Endothelial cell of umbilical vein (primary cell): ENCODE measurements around the gene UQCC2. TPM values are rescaled to one million over a fixed set of nuclear protein-coding genes. Genes with fewer than 3 reads are reported as not detected.

Source experiments
- BruUV-seq: library from RNA; stranded (reverse); fragments of 400-500 nt; replicated peaks from 2 replicates; lab custom pipeline; 2021; lab: Mats Ljungman, UMichigan
- CTCF ChIA-PET: fragments of 300-600, 350-600 bp; sonication (Branson Sonifier 250); formaldehyde crosslinking; loops from one replicate; lab custom pipeline; 2021; ENCODE audit warnings: antibody characterized with exemption, inconsistent platforms; lab: Charles Lee
- POLR2A ChIA-PET: fragments of 300-600, 350-600 bp; sonication (Branson Sonifier 250); formaldehyde crosslinking; loops from one replicate; lab custom pipeline; 2021; ENCODE audit warnings: antibody characterized with exemption, inconsistent platforms; lab: Charles Lee
- DNase-seq: peaks from one replicate; pipeline ENCODE4 v3.0.0-alpha.2; 2011; ENCODE audit warnings: low read depth, low spot score
- FAIRE-seq: peaks from 2 replicates; lab custom pipeline; 2011; peaks lifted over from hg19 to GRCh38; lab: Jason Lieb, UNC
- H2AFZ ChIP-seq: 2 replicates; pipeline ENCODE4 v1.6.0; 2012; ENCODE audit warnings: low read depth, low read length, control low read depth, inconsistent platforms
- H3K27ac ChIP-seq: 2 replicates; pipeline ENCODE4 v1.5.1; 2011; ENCODE audit warnings: low read depth, mild to moderate bottlenecking, control low read depth, low read length, moderate library complexity; ENCODE audit not compliant: insufficient read depth
- H3K27me3 ChIP-seq, 2 experiments: 2 replicates each; pipeline versions ENCODE4 v1.6.0 to v1.6.1; 2011; ENCODE audit warnings: low read length in 2 of 2, mixed read lengths in 1 of 2; ENCODE audit not compliant: control insufficient read depth in 2 of 2, insufficient read depth in 2 of 2
- H3K36me3 ChIP-seq, 2 experiments: 2 replicates in 1 of 2; 3 replicates in 1 of 2; pipeline ENCODE4 v1.5.1; 2011; ENCODE audit warnings: low read length in 2 of 2, mild to moderate bottlenecking in 1 of 2, moderate library complexity in 1 of 2; ENCODE audit not compliant: control insufficient read depth in 2 of 2, insufficient read depth in 2 of 2; ENCODE audit errors: extremely low read depth in 1 of 2
- H3K4me1 ChIP-seq: 3 replicates; pipeline ENCODE4 v1.5.1; 2011; ENCODE audit warnings: mild to moderate bottlenecking, low read length; ENCODE audit not compliant: control insufficient read depth, insufficient read depth; ENCODE audit errors: extremely low read depth
- H3K4me2 ChIP-seq: 2 replicates; pipeline ENCODE4 v1.6.1; 2011; ENCODE audit warnings: low read length, control low read depth, mixed read lengths; ENCODE audit not compliant: insufficient read depth
- H3K4me3 ChIP-seq, 3 experiments: fragments of 200-600 bp in 1 of 3; sonication (generic), shearing (Covaris generic) in 1 of 3; replicated peaks in 1 of 3; 2 replicates each; pipeline ENCODE4 v1.5.1; 2011 to 2016; ENCODE audit warnings: control low read depth in 3 of 3, low read length in 3 of 3, mild to moderate bottlenecking in 2 of 3, inconsistent platforms in 1 of 3, low read depth in 1 of 3, moderate library complexity in 1 of 3; ENCODE audit not compliant: insufficient read depth in 1 of 3
- H3K79me2 ChIP-seq: 2 replicates; pipeline ENCODE4 v1.6.0; 2012; ENCODE audit warnings: low read length, inconsistent platforms; ENCODE audit not compliant: control insufficient read depth, insufficient read depth
- H3K9ac ChIP-seq: replicated peaks from 2 replicates; pipeline ENCODE3; 2011; ENCODE audit warnings: low read length, control low read depth; ENCODE audit not compliant: insufficient read depth; ENCODE audit errors: extremely low read depth
- H3K9me1 ChIP-seq: replicated peaks from 3 replicates; pipeline ENCODE4 v1.6.0; 2011; ENCODE audit warnings: mild to moderate bottlenecking, low read length; ENCODE audit not compliant: control insufficient read depth, insufficient read depth; ENCODE audit errors: extremely low read depth
- H3K9me3 ChIP-seq: replicated peaks from 2 replicates; pipeline ENCODE4 v1.5.1; 2012; ENCODE audit warnings: low read length, inconsistent platforms; ENCODE audit not compliant: control insufficient read depth, insufficient read depth
- H4K20me1 ChIP-seq: replicated peaks from 2 replicates; pipeline ENCODE3; 2011; ENCODE audit warnings: mild to moderate bottlenecking, low read length; ENCODE audit not compliant: control insufficient read depth, insufficient read depth; ENCODE audit errors: extremely low read depth
- EZH2 ChIP-seq: IDR thresholded peaks from 2 replicates; pipeline ENCODE4 v1.6.1; 2012; ENCODE audit warnings: borderline replicate concordance, low read depth, mild to moderate bottlenecking, moderate library complexity, low read length, inconsistent platforms; ENCODE audit not compliant: severe bottlenecking
- FOS ChIP-seq: IDR thresholded peaks from 2 replicates; pipeline ENCODE4 v1.6.1; 2011; ENCODE audit warnings: mild to moderate bottlenecking, low read length, moderate library complexity, borderline replicate concordance; ENCODE audit not compliant: insufficient read depth
- GATA2 ChIP-seq: IDR thresholded peaks from 2 replicates; pipeline ENCODE4 v1.7.0; 2011; ENCODE audit warnings: low read depth, mild to moderate bottlenecking, moderate library complexity, mixed read lengths, low read length; ENCODE audit not compliant: insufficient read length, insufficient read depth
- JUN ChIP-seq: IDR thresholded peaks from 2 replicates; pipeline ENCODE4 v1.6.1; 2011; ENCODE audit warnings: borderline replicate concordance, low read depth; ENCODE audit not compliant: insufficient read length, insufficient read depth
- MYC ChIP-seq: IDR thresholded peaks from one replicate; pipeline ENCODE4 v1.6.1; 2011; ENCODE audit warnings: mild to moderate bottlenecking, low read depth, low read length
- POLR2A ChIP-seq: IDR thresholded peaks from 2 replicates; pipeline ENCODE4 v1.6.1; 2012; ENCODE audit warnings: low read depth, mild to moderate bottlenecking, control low read depth, low read length
- POLR2AphosphoS5 ChIP-seq: IDR thresholded peaks from 2 replicates; pipeline ENCODE4 v1.6.1; 2012; ENCODE audit warnings: low read depth, mild to moderate bottlenecking, control low read depth, low read length, moderate library complexity; ENCODE audit not compliant: insufficient read depth
- dilution Hi-C: fragments of 300-500 bp; cut with MboI; formaldehyde crosslinking; loops from one replicate; pipeline ENCODE4 v1.15.0; 2019; ENCODE audit warnings: low sequenced_read_pairs; ENCODE audit not compliant: extremely low pct_ligation_motif_present
- intact Hi-C: fragments of 100-400 bp; cut with micrococcal nuclease; formaldehyde crosslinking; loops from one replicate; pipeline ENCODE4 v1.10.0; 2022
- polyA plus RNA-seq, 4 experiments: library from polyadenylated mRNA; depleted of rRNA in 3 of 4; stranded (reverse) in 3 of 4; unstranded in 1 of 4; fragments of >200 nt; gene quantifications; 2 replicates each; pipeline versions ENCODE4 v1.2.1 to v1.2.3, GENCODE V29; 2011 to 2012; ENCODE audit warnings: missing spikeins in 1 of 4
- total RNA-seq: library from RNA; stranded (reverse); gene quantifications from 2 replicates; pipeline ENCODE4 v1.2.3, GENCODE V29; 2021
- TF ChIP-seq, protein P1 (sequence below): IDR thresholded peaks from 2 replicates; pipeline ENCODE4 v1.6.1; 2011; ENCODE audit not compliant: insufficient read depth, insufficient read length
- TF ChIP-seq, protein P2 (sequence below), 2 donors: IDR thresholded peaks; 1 replicate in 1 of 2; 2 replicates in 1 of 2; pipeline ENCODE4 v1.5.1; 2011; ENCODE audit warnings: low read length in 2 of 2, mild to moderate bottlenecking in 2 of 2, moderate library complexity in 2 of 2, control low read depth in 1 of 2, inconsistent platforms in 1 of 2, low read depth in 1 of 2; ENCODE audit not compliant: insufficient read depth in 1 of 2; ENCODE audit errors: extremely low read depth in 1 of 2

UQCC2 gene
- total and polyA plus RNA-seq, 2 donors (not counting 3 experiments of a cell fraction or from before 2014, with no cell fraction given), result 46.3 to 95.3 TPM

DNA sequence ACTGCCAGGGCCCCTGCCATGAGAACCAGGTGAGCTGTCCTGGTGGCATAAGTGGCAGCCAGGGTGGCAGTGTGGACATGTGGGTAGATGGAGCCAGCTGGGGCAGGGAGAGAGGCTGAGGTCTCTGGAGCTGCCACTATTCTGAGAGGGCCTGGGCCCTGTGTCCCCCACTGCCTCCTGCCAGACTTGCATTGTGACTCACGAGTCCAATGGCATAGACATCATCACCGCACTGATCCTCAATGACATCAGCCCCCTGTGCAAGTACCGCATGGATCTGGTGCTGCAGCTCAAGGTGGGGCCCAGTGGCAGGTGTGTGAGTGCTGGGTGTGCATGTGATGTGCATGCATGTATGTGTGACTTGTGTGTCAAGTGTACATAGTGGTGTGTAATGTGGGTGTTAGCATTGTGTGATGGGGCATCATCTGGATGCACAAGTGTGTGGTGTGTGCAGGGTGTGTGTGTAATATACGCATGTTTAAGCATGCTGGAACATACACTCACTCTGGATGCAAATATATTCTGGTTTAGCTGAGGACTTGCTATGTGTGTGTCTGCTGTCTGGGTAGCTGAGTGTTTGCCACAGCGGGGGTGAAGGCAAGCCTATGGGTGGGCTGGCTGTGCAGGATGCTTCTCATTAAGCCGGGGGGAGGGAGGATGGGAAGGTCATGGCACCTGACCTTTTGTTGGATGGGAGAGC is 25.1 kb downstream of the UQCC2 start:
- ChIA-PET POLR2A (no interaction called here), CTCF (interaction anchor here (1.3 kb wide), 2 partner anchors 14 to 97 kb away, joined by 4 to 6 read pairs; no protein-coding TSS in a partner anchor)
- Histone ChIP-seq H3K4me1 (no peaks in the 10 kb centered on the region), H4K20me1 (no peaks in the 10 kb centered on the region), H2AFZ (no peak overlapping the region), H3K9me3 (no peaks in the 10 kb centered on the region), H3K4me2 (no peak overlapping the region), H3K9me1 (no peaks in the 10 kb centered on the region), H3K27me3 (no peaks in the 10 kb centered on the region), H3K36me3 (peaks cover 4 to 67% of the 10 kb centered on the region in 2 experiments), H3K9ac (no peak overlapping the region), H3K27ac (no peak overlapping the region), H3K4me3 (no peak overlapping the region), H3K79me2 (no peaks in the 10 kb centered on the region)
- intact Hi-C loops, result no loop called here
- no TSS peak for BruUV-seq
- dilution Hi-C loops, result no loop called here
- TF ChIP-seq GATA2, result no peak
- no peak for TF ChIP-seq FOS
- no peak for TF ChIP-seq MYC
- no peak for TF ChIP-seq EZH2
- TF ChIP-seq, protein P1, sequence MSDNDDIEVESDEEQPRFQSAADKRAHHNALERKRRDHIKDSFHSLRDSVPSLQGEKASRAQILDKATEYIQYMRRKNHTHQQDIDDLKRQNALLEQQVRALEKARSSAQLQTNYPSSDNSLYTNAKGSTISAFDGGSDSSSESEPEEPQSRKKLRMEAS, result no peak
- no peak for TF ChIP-seq POLR2A
- TF ChIP-seq, protein P2, sequence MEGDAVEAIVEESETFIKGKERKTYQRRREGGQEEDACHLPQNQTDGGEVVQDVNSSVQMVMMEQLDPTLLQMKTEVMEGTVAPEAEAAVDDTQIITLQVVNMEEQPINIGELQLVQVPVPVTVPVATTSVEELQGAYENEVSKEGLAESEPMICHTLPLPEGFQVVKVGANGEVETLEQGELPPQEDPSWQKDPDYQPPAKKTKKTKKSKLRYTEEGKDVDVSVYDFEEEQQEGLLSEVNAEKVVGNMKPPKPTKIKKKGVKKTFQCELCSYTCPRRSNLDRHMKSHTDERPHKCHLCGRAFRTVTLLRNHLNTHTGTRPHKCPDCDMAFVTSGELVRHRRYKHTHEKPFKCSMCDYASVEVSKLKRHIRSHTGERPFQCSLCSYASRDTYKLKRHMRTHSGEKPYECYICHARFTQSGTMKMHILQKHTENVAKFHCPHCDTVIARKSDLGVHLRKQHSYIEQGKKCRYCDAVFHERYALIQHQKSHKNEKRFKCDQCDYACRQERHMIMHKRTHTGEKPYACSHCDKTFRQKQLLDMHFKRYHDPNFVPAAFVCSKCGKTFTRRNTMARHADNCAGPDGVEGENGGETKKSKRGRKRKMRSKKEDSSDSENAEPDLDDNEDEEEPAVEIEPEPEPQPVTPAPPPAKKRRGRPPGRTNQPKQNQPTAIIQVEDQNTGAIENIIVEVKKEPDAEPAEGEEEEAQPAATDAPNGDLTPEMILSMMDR (IDR thresholded peaks at IDR 0.05; ENCODE audit: extremely low read depth in 1 of 2, insufficient read depth in 1 of 2, low read depth in 1 of 2, low read length in 2 of 2), result no peak
- no peak for TF ChIP-seq POLR2AphosphoS5
- no peak for TF ChIP-seq JUN
- no peak for FAIRE-seq
- no peak for DNase-seq
